ENCODE results near the gene RPA1.
"Not testable (repeated sequence)": the region's sequence is repeated elsewhere in the genome, so short reads cannot be mapped to it uniquely, and the experiment has no call there.

RPA1 gene

DNA sequence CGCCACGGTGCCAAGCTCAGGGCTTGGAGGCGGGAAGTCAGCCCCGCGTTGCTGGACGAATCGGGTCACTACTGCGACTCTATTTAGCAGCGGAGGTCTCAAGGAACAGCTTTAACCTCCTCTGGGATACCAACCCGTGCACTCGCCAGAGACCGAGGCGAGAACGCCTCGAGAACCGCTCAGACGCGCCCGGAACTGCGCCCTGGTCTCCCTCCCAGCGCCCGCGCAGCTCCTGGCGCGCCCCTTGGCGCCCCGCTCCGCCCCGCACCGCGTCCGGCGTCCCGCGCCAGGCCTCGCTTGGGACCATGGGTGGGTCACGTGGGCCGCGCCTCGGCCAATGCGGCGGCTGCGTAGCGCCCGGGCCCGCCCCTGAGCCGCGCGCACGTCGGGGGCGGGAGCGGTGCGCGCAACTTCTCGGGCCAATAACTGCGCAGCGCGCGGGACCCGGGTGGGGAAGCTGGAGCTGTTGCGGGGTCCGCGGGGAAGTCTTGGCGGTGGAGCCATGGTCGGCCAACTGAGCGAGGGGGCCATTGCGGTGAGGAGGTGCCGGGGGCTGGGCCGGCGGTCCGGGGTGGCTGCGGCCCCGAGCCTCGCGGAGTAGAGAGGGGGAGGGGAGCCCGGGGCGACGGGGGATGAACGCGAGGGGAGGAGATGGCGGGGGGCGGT is at the start of gene RPA1, which contains the start of gene SMYD4:
Gene RPA1 (plus strand): TSS at position 414 of the 666 bp plus-strand sequence. CDS start 89 bp downstream, at position 503.
Gene SMYD4 (minus strand): TSS at position 311 of the 666 bp plus-strand sequence. CDS start 1,908 bp downstream, outside the sequence.
- peak; percentile 82 for DNase-seq

DNA sequence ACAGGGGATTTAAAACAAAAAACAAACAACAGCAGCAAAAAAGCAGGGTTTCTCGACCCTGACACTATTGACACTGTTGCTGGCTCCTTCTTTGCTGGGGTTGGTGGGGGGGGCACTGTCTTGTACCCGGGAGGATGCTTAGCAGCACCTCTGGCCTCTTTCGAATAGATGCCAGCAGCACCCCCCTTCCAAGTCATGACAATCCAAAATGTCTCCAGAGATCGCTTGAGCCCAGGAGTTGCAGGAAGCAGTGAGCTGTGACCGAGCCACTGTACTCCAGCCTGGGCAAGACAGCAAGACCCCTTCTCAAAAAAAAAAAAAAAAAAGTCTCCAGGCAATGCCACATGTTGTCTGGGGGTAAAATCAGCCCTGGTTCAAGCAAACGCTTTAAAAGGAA is 47.6 kb upstream of the RPA1 start:
- DNase-seq: no peak

DNA sequence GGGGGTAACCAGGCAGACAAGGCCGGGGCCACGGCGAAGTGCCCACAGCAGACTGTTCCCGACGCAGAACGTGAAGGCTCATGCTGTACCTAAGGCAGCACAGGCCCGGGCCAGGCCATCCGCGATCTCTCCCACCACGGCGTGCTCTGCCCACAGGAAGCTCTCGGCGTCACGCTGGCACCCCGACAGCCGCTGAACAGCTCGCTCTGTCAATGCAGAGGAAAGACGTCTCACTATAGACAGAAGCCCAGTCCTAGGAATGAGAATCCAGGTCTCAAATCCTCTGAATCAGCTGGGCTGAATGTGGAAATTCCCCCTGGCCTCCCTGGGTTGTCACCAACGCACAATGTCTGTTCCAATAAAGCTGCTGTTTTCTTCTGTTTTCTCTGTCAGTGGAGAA is 46.5 kb upstream of the RPA1 start:
- DNase-seq: peak; percentile 30

DNA sequence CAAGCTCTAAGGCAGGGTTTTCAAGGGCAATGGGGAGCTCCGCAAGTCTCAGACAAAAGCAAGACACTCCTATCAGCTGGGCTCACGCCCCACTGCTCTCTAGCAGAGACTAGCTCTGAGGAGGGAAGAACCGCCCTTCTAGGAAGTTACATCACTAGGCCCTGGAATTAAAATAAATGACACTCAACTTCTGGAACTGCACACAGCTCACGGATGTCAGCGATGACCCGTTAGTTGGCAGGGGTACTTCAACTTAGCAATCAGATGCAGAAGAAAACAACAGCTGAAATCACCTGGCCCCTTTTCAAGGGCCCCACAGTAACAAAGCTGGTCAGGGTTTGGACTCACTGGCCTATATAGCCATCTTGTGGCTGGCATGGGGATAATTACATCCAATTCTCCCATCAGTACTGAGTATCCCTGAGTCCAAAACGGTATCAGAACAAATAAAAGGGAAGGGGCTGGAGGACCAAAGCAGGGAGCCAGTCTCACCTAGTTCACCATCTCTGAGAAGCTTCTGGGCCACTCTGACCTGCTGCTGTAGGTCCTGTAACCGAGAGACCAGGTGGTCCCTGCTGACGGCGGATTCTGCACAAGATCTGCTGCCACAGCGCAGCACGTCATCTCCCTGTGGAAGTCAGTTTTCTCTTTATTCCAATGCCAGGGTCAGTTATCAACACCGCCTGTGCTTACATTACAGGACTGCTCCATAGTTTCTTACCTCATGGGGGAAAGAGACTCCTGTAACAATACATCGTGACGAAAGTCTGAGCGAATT is 45.8 kb upstream of the RPA1 start:
- peak; percentile 65 for DNase-seq

GRCh38 chr17:1785930-1786329 is 43.9 kb upstream of the RPA1 start:
- no peak for DNase-seq

GRCh38 chr17:1786708-1787107 is 43.1 kb upstream of the RPA1 start:
- no peak for DNase-seq

DNA sequence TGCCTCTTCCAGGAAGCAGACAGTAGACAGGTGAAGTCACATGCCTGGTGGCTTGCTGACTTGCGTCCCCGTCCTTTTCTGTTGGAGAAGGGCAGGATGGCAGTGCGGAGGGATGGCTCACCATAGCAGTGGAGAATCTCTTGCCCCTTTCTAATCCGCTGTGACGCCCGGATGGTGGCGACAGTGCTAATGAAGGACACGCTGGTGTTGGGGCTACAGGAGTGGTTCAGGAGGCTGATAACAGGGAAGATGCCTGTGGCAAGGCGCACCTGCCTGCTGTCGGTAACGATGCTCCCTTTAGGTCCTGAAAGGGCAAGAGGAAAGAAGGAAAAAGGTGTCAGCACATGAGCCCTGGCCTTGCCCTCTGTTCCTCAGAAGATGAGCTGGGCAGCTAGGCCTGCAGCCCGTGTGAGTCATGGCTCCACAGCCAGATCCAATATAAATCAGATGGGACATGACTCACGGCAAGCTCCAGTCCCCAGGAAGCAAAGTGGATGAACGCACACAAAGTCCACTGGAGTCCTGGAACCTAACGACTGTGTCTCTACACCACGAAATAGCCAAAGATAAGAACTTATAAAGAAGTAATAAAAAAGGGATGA is 42.4 kb upstream of the RPA1 start:
- no peak for DNase-seq

GRCh38 chr17:1789936-1790335 is 39.9 kb upstream of the RPA1 start:
- no peak for DNase-seq

- no peak for DNase-seq
Measured at GRCh38 chr17:1792495-1793446, 37.0 kb upstream of the RPA1 start.

GRCh38 chr17:1793447-1793806 is 36.4 kb upstream of the RPA1 start:
- DNase-seq: no peak

DNA sequence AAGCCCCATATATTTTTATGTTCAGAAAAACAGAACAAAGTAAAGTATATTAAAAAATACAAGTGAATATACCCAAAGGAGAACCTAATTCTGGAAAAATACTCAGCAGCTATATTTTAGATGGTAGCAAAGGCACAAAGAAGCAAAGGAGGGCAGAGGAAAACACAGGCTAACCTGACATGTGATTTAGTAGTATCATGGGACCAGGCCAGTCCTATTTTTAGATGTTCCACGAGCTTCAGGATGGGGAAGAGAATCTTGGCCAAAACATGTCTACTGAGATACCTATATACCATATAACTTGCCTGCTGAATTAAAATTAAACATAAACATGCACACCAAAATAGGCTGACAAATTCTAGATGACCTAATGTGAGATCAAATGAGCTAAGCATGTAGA is 33.0 kb upstream of the RPA1 start:
- no peak for DNase-seq

DNA sequence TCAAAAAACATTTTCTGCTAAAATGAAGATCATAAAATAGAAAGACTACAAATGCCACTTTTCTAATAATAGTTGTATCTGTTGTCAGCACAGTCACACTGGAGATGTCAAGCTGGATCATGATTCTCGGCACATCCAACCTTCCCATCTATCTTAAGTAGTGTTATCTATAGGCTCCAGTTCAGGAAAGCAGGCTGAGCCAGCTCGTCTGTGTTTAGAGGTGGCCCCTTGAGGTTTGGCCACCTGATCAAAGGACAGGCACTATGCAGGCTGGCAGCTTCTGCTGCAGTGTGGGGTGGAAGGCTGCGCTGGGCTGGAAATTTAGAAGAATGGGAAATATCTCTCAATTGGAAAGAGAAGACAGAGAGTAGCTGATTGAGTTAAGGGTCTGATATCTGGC is 32.5 kb upstream of the RPA1 start:
- no peak for DNase-seq

- DNase-seq: not testable (repeated sequence)
Measured at GRCh38 chr17:1797846-1798245, 32.0 kb upstream of the RPA1 start.

- no peak for DNase-seq
Measured at GRCh38 chr17:1800240-1800639, 29.6 kb upstream of the RPA1 start.

GRCh38 chr17:1800712-1801111 is 29.1 kb upstream of the RPA1 start:
- DNase-seq: no peak

- DNase-seq: no peak
Measured at GRCh38 chr17:1802429-1802828, 27.4 kb upstream of the RPA1 start.

DNA sequence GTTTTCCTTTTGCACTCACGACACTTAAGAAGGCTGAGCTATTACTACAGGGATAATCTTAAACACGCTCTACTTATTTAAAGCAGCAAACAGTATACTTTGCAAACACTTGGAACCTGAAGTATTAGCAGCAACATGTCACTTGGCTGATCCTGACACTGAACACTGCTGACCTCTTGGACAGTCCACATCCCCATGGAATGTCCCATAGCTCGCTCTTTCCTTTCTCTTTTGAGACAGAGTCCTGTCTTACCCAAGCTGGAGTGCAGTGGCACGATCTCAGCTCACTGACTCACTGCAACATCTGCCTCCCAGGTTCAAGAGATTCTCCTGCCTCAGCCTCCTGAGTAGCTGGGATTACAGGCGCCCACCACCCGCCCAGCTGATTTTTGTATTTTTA is 26.5 kb upstream of the RPA1 start:
- no peak for DNase-seq

DNA sequence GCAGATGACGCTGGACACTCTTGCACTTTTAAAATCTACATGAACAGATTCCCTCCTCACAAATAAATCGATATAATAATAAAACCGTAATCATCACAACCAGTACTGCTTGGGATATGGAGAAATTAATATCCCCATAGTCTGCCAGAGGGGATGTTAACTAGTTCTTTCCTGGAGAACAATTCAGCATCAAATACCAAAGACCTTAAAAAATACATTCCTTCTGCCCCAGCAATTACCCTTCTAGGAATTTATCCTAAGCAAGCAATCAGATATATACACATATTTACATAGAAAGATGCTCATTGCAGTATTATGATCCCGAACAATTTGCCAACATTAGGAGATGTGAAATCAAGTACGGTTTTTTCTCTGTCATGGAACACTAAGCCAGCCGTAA is 21.9 kb upstream of the RPA1 start:
- no peak for DNase-seq

DNA sequence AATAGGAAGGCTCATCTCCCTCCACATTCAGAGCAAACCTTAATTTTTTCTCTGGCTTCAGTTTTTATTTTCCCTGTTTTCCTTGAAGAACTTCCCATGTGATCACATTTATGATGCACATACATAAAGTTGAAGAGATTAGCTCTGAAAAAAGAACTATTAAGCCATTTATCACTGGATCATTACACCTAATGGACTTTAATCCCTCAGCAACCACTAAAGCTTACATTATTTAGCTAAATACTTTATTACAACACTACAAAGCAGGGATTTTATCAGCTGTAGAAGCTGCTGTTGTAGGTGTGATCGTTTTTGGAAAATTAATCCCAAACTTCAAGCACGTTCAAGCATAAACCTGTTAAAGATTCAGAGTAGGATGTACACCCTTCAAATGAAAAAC is 21.2 kb upstream of the RPA1 start:
- DNase-seq: no peak

DNA sequence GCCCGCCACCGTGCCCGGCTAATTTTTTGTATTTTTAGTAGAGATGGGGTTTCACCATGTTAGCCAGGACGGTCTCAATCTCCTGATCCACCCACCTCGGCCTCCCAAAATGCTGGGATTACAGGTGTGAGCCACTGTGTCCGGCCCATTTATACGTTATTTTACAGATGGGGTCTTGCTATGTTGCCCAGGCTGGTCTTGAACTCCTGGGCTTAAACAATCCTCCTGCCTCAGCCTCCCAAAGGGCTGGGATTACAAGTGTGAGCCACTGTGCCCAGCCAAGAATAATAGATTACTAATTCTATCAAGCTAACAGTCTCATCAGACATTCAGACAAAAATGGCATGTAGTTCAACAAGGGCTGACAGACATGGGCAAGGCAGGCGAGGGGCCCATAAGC is 20.0 kb upstream of the RPA1 start:
- not testable (repeated sequence) for DNase-seq

DNA sequence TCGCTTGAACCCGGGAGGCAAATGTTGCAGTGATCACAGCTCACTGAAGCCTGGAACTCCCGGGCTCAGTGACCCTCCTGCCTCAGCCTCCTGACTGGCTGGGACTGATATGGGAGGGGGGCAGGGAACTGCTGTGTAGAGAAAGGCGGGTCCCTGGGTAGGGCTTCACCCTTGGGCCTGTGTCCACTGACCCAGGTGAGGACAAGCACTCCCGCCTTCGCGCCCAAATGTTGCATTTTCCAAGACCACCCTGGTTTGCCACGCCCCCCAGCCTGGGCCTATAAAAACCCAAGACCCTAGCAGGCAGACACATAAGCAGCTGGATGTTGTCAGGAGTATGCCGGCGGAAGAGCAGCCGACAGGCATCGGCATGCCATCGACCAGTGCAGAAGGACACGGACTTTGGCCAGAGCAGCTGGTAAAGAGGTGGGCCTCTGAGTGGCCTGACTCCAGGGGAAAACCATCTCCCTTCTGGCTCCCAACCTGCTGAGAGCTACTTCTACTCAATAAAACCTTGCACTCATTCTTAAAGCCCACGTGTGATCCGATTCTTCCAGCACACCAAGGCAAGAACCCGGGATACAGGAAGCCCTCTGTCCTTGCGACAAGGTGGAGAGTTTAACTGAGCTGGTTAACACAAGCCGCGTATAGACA is 19.2 kb upstream of the RPA1 start:
- DNase-seq: no peak

DNA sequence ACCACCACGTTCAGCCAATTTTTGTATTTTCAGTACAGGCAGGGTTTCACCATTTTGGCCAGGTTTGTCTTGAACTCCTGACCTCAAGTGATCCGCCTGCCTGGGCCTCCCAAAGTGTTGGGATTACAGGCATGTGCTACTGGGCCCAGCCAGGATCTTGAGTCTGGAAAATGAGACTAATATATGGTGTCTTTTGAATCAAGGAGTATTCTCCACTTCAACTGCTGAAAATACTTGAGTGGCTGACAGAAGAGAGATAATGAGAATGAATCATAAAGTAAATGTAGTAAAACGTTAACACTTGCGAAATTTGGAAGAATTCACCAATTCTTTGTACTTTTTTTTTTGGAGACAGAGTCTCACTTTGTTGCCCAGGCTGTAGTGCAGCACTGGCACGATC is 16.7 kb upstream of the RPA1 start:
- DNase-seq: no peak
